HG02938 (cell line): ENCODE measurements around the gene RNF123.
A peak's percentile ranks its signal among the peaks of the same experiment; 100 is the strongest.

Experiments
- ATAC-seq: cut with Tn5 transposase; IDR thresholded peaks from one replicate; pipeline ENCODE4 v1.9.1; 2021; ENCODE audit warnings: mild to moderate bottlenecking, moderate library complexity; ENCODE audit not compliant: unreplicated experiment

The RNF123 gene

DNA sequence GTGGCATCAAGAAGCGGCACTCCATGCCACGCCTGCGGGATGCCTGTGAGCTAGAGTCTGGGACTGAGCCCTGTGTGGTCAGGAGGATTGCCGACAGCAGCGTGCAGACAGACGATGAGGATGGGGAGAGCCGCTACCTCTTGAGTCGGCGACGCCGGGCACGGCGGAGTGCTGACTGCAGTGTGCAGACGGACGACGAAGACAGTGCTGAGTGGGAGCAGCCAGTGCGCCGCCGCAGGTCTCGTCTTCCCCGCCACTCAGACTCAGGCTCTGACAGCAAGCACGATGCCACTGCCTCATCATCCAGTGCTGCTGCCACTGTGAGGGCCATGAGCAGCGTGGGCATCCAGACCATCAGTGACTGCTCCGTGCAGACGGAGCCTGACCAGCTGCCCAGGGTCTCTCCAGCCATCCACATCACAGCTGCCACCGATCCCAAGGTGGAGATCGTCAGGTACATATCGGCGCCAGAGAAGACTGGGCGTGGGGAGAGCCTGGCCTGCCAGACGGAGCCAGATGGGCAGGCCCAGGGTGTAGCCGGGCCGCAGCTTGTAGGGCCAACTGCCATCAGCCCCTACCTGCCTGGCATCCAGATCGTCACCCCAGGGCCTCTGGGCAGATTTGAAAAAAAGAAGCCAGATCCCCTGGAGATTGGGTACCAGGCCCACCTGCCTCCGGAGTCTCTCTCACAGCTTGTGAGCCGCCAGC, 32.0 kb upstream of the RNF123 start:
- no peak for ATAC-seq

DNA sequence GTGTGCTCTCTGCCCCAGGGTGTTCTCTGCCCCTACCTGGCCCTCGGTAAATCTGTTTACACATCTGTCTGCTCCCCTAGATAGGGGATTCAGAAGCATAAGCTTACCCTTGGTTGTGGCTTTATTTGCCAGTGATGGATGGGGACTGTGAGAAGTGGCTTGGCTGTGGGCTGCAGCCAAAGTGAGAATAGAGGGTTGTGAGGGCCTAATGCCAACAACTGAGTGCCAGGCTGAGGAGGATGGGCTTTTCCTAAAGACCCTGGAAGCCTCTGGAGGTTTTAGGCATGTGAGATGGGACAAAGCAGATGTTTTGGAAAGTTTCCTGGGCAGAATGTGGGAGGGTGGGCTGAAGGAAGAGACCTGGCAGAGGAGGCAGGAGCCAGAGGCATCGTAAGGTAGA, 30.6 kb upstream of the RNF123 start:
- no peak for ATAC-seq

DNA sequence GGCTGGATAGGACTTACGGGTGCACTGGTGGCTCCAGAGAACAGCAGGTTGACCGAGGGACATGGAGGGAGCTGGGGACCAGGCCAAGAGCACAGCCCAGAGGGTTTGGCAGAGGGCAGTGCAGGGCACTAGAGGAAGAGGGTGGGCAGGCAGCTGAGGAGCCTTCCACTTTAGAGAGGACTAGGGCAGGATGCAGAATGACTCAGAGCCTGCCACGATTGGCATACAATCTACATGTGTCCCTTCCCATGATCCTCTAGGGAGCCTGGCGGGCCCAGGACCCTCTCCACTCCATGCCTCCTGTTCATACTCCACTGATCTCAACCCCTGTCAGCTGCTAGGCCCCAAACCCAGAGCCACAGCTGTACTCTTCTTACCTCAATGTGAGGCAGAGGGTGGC, 29.6 kb upstream of the RNF123 start:
- ATAC-seq = no peak

DNA sequence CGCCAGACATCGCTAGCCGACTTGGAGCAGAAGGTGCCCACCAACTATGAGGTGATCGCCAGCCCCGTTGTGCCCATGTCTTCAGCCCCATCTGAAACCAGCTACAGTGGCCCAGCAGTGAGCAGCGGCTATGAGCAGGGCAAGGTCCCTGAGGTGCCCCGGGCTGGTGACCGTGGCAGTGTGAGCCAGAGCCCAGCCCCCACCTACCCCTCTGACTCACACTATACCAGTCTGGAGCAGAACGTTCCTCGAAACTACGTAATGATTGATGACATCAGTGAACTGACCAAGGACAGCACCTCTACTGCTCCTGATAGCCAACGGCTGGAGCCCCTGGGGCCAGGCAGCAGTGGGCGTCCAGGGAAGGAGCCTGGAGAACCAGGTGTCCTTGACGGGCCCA, 28.1 kb upstream of the RNF123 start:
- ATAC-seq = no peak

DNA sequence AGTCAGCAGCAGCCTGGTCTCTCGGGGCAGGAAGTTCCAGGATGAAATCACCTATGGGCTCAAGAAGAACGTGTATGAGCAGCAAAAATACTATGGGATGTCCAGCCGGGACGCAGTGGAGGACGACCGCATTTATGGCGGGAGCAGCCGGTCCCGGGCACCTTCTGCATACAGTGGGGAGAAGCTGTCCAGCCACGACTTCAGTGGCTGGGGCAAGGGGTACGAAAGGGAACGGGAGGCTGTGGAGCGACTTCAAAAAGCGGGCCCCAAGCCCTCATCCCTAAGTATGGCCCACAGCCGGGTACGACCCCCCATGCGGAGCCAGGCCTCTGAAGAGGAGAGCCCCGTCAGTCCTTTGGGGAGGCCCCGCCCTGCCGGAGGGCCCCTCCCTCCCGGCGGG, 27.3 kb upstream of the RNF123 start:
- ATAC-seq = no peak

DNA sequence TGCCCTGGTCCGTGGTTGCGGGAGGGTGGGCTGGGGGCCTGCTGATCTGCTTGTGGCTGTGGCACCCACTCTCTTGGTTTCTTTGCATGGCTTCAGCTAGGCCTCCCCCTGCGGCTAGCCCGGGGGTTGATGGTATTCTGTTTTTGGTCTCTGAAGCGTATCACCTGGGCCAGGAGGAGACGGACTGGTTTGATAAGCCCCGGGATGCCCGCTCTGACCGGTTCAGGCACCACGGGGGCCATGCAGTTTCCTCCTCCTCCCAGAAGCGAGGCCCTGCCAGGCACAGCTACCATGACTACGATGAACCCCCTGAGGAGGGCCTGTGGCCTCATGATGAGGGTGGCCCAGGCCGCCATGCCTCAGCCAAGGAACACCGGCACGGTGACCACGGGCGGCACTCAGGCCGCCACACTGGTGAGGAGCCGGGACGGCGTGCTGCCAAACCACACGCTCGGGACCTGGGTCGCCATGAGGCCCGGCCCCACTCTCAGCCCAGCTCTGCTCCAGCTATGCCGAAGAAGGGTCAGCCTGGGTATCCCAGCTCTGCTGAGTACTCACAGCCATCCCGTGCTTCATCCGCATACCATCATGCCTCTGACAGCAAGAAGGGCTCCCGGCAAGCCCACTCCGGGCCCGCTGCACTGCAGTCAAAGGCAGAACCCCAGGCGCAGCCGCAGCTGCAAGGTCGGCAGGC, 26.5 kb upstream of the RNF123 start:
- ATAC-seq = no peak

DNA sequence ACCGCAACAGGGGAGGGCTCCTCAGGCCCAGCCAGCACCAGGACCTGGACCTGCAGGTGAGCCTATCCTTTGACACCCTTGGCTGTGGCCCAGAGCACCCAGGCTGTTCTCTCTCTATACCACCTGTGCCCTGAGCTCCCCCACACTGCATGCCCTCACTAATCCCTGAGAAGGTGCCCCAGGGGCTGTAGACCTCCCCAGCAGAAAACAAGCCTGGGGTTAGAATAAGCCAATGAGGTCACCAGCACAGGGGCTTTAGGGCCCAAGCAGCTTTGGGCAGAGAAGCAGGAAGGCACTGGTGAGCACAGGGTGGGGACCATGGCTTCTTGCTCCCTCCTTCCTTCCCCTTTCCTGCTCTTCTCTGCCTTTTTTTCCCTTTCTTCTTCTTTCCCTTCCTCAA, 25.5 kb upstream of the RNF123 start:
- no peak for ATAC-seq

DNA sequence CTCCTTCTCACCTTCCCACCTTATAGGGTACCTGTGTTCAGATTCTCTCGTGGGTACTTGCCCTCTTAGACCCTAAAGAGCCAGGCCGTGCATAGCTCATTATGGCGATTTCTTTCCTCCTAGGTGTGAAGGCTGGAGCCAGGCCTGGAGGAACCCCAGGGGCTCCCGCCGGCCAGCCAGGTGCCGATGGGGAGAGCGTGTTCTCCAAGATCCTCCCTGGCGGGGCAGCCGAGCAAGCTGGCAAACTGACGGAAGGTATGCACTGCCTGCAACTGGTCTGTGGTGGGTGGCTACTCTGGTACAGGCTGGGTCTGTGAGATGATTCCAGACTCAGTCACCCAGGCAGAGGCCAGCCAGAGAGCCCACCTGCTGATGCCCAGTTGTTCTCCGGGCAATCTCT, 25.1 kb upstream of the RNF123 start:
- no peak for ATAC-seq

DNA sequence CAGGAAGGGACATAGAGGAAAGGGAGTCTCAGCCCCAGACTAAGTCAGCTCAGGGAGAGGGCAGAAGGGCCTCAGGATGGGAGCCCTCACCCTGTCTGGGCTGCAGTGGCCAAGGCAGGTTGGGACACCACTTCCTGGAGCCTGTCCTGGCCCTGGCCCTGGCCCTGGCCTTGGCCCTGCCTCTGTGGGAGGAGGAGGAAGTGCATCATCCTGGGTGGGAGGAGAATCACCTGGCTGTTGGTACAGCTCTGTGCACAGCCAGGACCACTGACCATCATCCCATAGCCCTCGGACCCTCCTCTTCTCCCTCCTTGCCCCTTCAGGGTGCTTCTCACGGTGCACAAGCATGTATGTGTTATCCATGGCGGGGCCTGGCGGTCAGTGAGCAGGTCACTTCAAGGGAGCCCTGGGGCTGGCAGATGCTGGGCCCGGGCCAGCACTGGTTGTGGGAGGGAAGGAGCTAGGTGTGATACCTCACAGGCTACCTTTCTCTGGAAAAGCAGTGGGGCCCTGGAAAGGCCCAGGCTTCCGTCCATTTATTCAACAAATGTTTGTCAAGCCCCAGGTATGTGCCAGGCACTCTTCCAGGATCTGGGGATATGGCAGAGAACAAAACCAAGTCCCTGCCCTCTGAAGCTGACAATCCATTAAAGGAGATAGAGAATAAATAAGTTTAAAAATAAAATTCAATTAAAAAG, 23.4 kb upstream of the RNF123 start:
- ATAC-seq = no peak

DNA sequence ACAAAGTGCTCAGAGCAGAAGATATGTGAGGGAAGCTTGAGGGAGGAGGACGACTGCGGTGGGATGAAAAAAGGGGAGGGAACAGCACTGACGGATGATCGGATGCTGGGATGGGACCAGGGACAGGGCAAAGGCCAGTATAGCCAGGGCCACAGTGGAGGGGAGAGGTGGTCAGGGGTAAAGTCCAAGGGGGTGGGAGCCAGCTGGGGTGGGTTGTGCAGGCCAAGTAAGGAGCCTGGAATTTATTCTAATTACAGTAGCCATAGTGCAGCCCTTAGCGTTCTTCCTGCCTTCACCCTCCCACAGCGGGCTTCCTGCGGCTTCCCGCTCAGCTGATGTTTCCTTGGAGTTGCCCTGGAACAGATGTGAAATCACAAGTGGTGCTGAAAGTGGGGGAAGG, 22.8 kb upstream of the RNF123 start:
- ATAC-seq = no peak

DNA sequence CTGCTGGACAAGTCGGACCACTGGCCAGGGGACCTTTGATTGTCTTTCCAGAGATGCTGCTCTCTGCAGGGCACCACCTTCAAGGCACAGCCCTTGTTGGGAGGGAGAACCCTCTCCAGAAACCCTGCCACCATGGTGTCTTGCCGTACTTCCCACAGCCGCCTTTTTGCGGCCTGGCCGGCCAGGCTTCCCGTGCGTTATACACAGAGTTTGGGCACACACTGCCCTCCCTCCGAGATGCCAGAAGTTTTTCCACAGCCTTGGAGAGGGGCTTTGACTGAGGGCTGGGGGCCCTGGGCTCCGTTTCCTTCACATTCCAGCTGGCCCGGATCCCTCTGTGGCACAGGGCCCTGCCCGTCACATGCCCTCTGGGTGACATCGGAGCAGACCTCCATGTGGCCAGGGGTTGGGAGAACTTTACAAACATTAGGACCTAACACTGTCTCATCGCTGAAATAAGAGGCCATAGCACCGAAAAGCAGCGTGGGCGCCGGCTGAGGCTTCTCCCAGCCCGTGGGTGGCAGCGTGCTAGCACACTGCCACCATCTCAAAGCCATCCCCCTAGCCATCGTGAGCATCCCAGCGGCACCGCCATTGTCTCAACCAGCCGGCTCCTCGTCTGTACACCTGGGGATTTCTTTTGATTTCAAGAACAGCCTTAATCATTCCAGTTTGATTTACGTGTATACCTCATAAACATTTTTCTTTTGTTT, 21.5 kb upstream of the RNF123 start:
- no peak for ATAC-seq

DNA sequence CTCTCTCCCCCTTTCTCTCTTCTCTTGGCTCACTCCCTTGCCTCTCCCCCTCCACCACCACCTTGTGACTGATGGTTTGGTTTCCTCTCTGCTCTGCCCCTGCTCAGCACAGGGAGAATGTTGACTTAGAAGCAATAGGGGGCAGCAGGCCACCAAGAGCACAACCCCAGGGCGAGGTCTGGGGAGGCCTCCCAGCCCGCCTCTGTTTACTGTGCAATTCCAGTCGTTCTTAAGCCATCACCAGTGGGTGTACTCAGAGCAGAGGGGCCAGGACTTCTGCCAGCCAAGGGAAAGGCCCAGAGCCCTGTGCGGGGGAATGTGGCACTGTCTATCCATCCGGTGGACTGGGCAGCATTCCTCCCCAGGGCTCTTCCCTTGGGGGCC, 21.0 kb upstream of the RNF123 start:
- ATAC-seq = no peak

DNA sequence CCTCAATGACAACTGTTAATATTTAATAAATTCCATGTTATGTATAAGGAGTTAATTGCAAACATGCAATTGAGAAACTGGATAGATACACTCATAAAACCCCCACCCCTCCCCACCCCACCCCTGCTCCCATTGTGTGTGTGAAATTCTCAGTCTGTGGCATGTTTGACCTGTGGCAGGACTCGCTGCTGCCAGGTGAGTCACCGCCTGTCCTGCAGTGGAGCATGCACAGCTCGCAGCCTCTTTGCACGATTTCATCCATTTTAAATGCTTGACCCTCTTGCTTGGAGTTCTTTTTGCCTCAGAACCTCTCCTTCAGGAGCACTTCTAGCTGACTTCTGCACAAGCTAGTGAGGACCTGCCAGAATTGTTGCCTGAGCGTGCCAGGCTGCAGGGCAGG, 20.5 kb upstream of the RNF123 start:
- ATAC-seq = no peak

DNA sequence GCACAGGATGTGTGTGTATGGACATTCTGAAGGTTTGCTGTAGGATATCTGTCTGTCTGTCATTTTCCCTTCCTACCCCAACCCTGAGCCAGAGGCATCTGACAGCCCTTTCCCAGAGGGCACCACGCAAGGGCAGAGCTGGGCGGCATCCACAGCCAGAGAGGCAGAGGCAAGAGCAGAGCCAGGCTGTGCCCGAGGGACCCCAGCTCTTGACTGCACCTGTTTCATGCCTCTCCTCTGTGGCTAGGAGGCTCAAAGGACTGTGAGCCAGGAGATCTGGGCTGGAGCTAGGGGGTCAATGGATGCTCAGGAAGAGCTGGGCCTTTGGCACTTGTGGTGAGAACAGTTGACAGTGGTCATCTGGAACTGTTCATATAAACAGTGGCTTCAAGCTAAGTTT, 20.0 kb upstream of the RNF123 start:
- ATAC-seq = no peak

DNA sequence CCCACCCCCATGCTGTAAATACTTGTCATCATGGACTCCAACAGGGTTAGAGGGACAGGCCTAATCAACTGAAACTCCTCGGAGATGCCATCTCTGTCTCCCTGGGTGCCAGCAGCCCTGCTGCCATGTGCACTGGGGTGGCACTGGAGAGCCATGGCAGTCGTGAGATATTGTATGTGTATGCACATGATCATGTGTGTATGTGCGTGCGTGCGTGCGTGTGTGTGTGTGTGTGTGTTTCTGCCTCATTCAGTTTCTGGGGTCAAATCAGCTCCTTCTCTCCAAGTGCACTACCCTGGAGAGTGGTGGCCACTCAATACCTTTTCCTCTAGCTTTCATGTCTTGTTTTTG, 18.4 kb upstream of the RNF123 start:
- no peak for ATAC-seq

DNA sequence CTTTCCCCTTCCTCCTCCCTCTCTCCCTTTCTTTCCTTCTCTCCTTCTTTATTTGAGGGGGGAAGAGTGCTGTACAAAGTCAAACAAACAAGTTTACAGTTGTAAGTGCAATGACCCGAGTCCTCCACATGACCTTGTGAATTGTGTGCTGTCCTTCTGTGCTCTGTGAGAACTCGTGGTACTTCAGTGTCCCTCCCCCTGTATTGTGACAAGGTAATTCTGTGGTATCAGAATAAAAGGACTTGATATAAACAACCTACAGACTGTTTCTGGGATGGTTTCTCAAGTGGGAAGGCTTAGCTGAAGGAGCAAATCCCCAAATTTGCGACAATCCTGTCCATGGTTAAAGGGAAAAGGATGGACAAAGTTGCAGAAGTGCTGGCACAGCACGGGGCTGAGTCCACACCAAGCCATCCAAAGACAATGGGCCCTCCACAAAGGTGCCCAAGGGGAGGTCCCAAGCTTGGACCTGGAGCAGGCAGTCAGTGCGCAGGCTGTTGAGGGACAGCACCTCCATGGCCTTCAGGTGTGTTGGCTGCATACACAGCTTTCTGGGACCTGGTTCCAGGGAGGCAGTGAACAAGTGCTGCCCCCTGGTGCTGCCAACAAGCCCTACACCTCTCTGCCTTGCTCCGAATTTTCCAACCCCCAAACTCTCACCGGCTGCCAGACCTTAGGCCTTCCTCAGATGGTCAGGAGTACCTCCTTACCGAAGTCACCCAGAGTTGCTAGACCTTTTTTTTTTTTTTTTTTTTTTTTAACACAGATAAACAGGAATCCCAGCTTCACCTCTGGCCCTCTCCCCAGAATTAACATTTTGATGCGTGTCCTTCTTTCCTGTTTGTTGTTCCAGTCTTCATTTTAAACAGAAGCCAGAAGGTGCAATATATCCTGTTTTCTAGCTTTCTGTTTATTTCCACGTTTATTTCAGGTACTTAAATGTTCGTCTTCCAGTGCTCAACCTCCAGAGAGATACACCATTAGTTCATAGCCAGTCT, 17.8 kb upstream of the RNF123 start:
- ATAC-seq = no peak

DNA sequence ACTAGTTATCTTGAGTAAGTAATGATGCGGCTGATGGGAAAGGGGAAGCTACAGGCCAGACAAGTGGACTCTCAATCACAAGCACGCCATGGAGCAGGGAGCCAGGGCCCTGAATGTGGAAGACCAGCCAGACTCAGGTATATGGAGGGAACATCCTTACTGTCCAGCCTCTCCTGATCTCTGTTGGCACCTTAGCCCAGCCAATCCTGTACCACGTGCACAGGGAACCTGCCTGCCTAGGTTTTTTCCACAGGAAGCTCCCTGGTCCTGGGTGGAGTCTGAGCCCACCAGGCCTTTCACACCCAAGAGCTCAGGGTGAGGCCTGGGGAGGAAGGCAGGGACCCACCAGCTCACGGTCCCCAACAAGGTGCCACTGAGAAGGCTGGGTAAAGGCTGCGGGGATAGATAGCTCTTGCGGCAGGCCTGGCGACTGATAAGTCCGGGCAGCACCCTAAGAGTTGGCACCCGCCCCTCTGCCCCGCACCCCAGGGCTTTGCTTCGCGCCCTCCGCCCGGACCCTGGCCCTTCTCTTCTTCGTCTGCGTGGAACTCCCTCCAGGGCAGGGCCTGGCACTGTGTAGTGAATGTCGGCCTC, 16.1 kb upstream of the RNF123 start:
- ATAC-seq = no peak

DNA sequence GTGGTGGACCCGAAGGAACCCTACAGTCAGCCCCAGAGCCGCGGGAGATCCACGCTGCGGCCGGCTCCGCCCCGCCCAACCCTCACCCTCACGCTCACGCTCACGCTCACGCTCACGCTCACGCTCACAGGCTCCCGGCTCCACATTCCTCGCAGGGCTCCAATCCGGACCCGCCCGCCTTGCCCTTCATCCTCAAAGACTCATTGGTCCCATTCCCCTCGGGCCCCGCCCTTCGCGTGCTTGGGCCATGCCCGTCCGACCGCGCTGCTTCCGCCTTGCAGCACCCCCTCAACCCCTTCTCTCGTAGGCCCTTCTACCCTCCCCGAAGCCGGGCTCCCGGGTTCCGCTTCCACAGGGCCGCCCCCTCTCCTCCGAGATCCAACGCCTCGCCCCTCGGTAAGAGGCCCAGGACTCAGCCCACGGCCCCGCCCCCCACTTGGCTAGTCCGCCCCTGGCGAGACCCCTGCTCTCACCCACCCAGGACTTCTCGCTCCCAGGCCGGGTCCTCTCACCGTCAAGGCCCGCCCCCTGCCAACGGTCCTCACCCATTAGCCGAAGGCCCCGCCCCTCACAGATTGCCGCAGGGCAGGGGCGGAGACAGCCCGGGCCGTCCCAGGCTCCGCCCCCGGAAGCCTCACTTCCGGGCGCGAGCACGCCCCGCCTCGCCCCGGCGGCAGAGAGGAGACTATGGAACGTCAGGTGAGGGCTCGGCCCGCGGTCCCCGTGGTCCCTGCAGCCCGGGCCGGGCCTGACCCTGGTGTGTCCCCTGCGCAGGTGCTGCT, 15.5 kb upstream of the RNF123 start, which contains the start of gene APEH:
Gene APEH, plus strand, starts transcription at position 637 of the 782 bp plus-strand sequence. Its CDS starts 51 bp downstream, at position 688.
- peak; percentile 77 for ATAC-seq

DNA sequence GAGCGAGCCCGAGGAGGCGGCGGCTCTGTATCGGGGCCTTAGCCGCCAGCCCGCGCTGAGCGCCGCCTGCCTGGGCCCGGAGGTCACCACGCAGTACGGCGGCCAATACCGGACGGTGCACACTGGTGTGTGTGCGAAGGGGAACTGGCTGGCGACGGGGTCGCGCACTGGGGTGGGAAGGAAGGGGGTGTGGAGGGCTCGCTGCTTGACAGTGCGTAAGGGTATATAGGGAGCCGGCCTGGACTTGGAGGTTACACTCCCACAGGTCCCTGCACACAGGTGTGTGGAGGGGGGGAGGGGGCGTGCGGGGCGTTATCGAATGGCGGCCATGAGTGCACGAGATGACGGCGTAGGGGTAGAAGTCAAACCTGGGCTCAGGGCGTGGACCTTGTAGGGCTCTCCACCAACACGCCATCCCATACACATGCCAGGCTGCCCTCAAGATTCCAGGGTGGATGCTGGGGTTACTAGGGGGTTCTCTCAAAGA, 14.8 kb upstream of the RNF123 start:
- peak; percentile 12 for ATAC-seq
